GM12891 (cell line): ENCODE measurements around the gene SUPT6H.
A peak's percentile ranks its signal among the peaks of the same experiment; 100 is the strongest.

Experiments used
- POLR2A ChIP-seq: IDR thresholded peaks from 2 replicates; pipeline ENCODE4 v1.6.1; 2011; ENCODE audit warnings: low read depth, low read length, control low read depth
- POLR2AphosphoS5 ChIP-seq: IDR thresholded peaks from 2 replicates; pipeline ENCODE4 v1.6.1; 2011; ENCODE audit warnings: low read depth, low read length, control low read depth
- TAF1 ChIP-seq: IDR thresholded peaks from 2 replicates; pipeline ENCODE4 v1.6.1; 2011; ENCODE audit warnings: low read depth, low read length, control low read depth

- TF ChIP-seq TAF1 = no peak
- TF ChIP-seq POLR2AphosphoS5 = peak; percentile 19; the same call in 1 of the 2 replicates
- peak; percentile 55; the same call in 1 of the 2 replicates for TF ChIP-seq POLR2A
These were observed 88.4 kb downstream of the SUPT6H start for GRCh38 chr17:28750178-28751047.
